DND-41 (cell line): ENCODE results near the gene PCNT.

Experiments used
- EZH2 ChIP-seq: IDR thresholded peaks from 3 replicates; pipeline ENCODE4 v1.6.1; 2012; ENCODE audit warnings: borderline replicate concordance, low read depth, mild to moderate bottlenecking, moderate library complexity, low read length, inconsistent platforms; ENCODE audit not compliant: severe bottlenecking
- TF ChIP-seq, protein P1 (sequence below): IDR thresholded peaks from 2 replicates; pipeline ENCODE4 v1.5.1; 2012; ENCODE audit warnings: borderline replicate concordance, low read length, moderate library complexity, mild to moderate bottlenecking; ENCODE audit not compliant: poor library complexity, severe bottlenecking; ENCODE audit errors: extremely low read depth

GRCh38 chr21:46286648-46287002, 37.3 kb upstream of the PCNT start:
- TF ChIP-seq, protein P1, sequence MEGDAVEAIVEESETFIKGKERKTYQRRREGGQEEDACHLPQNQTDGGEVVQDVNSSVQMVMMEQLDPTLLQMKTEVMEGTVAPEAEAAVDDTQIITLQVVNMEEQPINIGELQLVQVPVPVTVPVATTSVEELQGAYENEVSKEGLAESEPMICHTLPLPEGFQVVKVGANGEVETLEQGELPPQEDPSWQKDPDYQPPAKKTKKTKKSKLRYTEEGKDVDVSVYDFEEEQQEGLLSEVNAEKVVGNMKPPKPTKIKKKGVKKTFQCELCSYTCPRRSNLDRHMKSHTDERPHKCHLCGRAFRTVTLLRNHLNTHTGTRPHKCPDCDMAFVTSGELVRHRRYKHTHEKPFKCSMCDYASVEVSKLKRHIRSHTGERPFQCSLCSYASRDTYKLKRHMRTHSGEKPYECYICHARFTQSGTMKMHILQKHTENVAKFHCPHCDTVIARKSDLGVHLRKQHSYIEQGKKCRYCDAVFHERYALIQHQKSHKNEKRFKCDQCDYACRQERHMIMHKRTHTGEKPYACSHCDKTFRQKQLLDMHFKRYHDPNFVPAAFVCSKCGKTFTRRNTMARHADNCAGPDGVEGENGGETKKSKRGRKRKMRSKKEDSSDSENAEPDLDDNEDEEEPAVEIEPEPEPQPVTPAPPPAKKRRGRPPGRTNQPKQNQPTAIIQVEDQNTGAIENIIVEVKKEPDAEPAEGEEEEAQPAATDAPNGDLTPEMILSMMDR, result no peak
- no peak for TF ChIP-seq EZH2
